GM18861 (cell line): ENCODE results near the gene MAP3K20.
"Not testable (repeated sequence)": the region's sequence is repeated elsewhere in the genome, so short reads cannot be mapped to it uniquely, and the experiment has no call there.

Experiments
- ATAC-seq: cut with Tn5 transposase; IDR thresholded peaks from one replicate; pipeline ENCODE4 v1.9.1; 2021; ENCODE audit not compliant: unreplicated experiment

The MAP3K20 gene

GRCh38 chr2:173305303-173305702 is 229.7 kb downstream of the MAP3K20 start:
- ATAC-seq = no peak

- peak; percentile 84 for ATAC-seq
Measured at GRCh38 chr2:173307293-173307692, 231.6 kb downstream of the MAP3K20 start.

- ATAC-seq = not testable (repeated sequence)
Measured at GRCh38 chr2:173309370-173309769, 233.7 kb downstream of the MAP3K20 start.

GRCh38 chr2:173311844-173312606 is 236.4 kb downstream of the MAP3K20 start:
- no peak for ATAC-seq
